ENCODE measurements around the gene XRN2. TPM values are rescaled to one million over a fixed set of nuclear protein-coding genes. Genes with fewer than 3 reads are reported as not detected.

XRN2 gene
- total RNA-seq, 4 donors from 2014 or later = 41.3 to 51.0 (median 46.4) TPM

DNA sequence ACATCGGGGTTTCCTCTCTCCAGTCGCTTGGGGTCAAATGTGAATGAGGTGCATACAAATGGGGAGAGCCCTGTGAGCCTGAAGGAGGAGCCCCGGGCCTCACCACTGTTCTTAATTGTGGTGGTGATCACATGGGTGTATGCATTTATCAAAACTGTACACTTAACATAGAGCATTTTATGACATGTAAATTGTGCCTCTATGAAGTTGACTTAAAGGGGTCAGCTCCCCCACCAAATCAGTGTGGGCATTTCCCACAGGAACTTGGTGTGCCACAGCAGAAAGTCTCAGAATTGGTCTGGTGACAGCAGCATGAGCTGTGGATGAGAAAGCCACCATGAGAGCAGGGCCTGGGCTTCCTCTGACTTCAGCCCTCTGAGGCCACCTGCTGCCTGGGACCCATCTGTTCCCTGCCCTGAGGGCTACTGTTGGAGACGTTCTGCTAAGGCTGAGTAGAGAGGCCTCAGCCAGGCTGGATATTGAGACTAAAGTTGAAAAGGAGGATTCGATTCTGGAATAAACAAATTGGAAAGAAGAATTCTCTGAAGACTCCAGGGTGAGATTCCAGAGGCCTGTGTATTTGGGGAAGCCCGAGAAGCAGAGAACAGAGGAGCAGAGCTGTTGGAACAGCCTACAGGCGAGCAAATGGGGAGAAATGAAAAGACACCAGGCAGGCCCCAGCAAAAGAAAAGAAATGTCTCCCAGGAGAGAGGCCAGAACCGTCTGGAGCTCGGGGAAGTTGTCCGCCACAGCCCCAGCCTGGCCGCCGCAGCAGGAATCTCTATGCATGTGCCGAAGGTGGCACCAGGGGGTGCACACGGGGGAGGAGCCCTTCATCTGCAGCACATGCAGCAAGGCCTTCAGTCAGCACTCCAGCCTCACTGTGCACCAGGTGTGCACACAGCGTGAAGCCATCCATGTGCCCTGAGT is 37.6 kb upstream of the XRN2 start:
- TF ChIP-seq POLR2A (IDR thresholded peaks at IDR 0.05) = no peak
- TF ChIP-seq, protein P1, sequence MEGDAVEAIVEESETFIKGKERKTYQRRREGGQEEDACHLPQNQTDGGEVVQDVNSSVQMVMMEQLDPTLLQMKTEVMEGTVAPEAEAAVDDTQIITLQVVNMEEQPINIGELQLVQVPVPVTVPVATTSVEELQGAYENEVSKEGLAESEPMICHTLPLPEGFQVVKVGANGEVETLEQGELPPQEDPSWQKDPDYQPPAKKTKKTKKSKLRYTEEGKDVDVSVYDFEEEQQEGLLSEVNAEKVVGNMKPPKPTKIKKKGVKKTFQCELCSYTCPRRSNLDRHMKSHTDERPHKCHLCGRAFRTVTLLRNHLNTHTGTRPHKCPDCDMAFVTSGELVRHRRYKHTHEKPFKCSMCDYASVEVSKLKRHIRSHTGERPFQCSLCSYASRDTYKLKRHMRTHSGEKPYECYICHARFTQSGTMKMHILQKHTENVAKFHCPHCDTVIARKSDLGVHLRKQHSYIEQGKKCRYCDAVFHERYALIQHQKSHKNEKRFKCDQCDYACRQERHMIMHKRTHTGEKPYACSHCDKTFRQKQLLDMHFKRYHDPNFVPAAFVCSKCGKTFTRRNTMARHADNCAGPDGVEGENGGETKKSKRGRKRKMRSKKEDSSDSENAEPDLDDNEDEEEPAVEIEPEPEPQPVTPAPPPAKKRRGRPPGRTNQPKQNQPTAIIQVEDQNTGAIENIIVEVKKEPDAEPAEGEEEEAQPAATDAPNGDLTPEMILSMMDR (IDR thresholded peaks at IDR 0.05) = no peak
- no peak for TF ChIP-seq EP300 (IDR thresholded peaks at IDR 0.05)
- TF ChIP-seq POLR2AphosphoS5 (IDR thresholded peaks at IDR 0.05) = no peak
- WGBS = 74% methylated on average over 14 of the region's 15 CpGs
- no peak for DNase-seq (ENCODE audit: low spot score in 2 of 2)
- H3K27me3 ChIP-seq = no peaks in the 10 kb centered on the region
- no peak overlapping the region for H3K27ac ChIP-seq
- H3K4me1 ChIP-seq = no peaks in the 10 kb centered on the region
- H3K4me3 ChIP-seq = no peak overlapping the region
- no peaks in the 10 kb centered on the region for H3K36me3 ChIP-seq
- no peaks in the 10 kb centered on the region for H3K9me3 ChIP-seq

DNA sequence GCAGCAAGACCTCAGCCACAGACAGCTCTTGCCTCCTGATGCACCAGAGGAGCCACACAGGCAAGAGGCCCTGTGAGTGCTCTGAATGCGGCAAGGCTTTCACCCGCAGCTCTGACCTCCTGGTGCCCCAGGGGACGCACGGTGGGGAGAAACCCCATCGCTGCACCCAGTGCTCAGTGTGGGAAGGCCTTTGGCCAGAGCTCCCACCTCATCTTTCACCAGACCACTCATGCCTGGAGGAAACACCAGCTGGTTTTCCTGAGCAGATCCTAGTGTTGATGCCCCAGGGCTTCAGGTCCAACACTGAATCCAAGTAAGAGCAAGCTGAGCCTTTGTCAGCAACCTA is 37.0 kb upstream of the XRN2 start:
- H3K36me3 ChIP-seq = no peaks in the 10 kb centered on the region
- DNase-seq (ENCODE audit: low spot score in 2 of 2) = no peak
- H3K27ac ChIP-seq = no peak overlapping the region
- TF ChIP-seq POLR2AphosphoS5 (IDR thresholded peaks at IDR 0.05) = no peak
- TF ChIP-seq, protein P1 (IDR thresholded peaks at IDR 0.05) = no peak
- no peak for TF ChIP-seq EP300 (IDR thresholded peaks at IDR 0.05)
- no peak for TF ChIP-seq POLR2A (IDR thresholded peaks at IDR 0.05)
- no peaks in the 10 kb centered on the region for H3K4me1 ChIP-seq
- H3K27me3 ChIP-seq = no peaks in the 10 kb centered on the region
- no peak overlapping the region for H3K4me3 ChIP-seq
- WGBS = no CpG with 5 or more reads among the region's 5 CpGs
- H3K9me3 ChIP-seq = no peaks in the 10 kb centered on the region

DNA sequence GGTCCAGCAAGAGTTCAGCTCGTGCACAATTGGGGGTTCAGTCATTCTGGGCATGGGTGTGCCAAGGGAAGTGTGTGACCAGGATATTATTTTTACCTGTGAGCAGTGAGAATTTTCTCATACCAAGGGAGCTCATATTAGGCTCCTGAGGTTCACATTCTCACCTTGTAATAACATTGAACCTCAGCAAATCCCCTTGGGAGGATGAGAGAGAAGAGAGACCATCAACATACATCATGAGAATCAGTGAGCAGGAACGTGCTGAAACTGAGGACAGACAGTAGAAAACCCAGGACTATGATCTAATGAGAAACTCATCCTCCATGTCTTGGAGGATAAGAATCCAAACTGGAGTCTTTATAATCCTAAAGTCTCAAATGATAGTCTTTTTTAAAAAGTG is 33.4 kb upstream of the XRN2 start:
- TF ChIP-seq POLR2A (IDR thresholded peaks at IDR 0.05) (no peak), POLR2AphosphoS5 (IDR thresholded peaks at IDR 0.05) (no peak), EP300 (IDR thresholded peaks at IDR 0.05) (no peak)
- TF ChIP-seq, protein P1 (IDR thresholded peaks at IDR 0.05) = no peak

DNA sequence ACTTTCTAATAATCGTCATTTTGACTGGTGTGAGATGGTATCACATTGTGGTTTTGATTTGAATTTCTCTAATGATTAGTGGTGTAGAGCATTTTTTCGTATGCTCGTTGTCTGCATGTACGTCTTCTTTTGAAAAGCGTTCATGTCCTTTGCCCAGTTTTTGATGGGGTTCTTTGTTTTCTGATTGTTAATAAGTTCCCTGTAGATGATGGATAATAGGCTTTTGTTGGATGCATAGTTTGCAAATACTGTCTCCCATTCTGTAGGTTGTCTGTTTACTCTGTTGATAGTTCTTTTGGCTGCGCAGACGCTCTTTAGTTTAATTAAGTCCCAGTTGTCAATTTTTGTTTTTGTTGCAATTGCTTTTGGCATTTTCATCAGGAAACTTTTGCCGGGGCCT is 32.3 kb upstream of the XRN2 start:
- DNase-seq (ENCODE audit: low spot score in 2 of 2) = no peak
- no peaks in the 10 kb centered on the region for H3K4me1 ChIP-seq
- TF ChIP-seq EP300 (IDR thresholded peaks at IDR 0.05) (no peak), POLR2A (IDR thresholded peaks at IDR 0.05) (no peak), POLR2AphosphoS5 (IDR thresholded peaks at IDR 0.05) (no peak)
- TF ChIP-seq, protein P1 (IDR thresholded peaks at IDR 0.05) = no peak
- no peak overlapping the region for H3K27ac ChIP-seq
- peaks cover 12% of the 10 kb centered on the region for H3K27me3 ChIP-seq
- H3K9me3 ChIP-seq = no peaks in the 10 kb centered on the region
- 86% methylated on average over 8 of the region's 8 CpGs for WGBS
- H3K36me3 ChIP-seq = no peaks in the 10 kb centered on the region
- no peak overlapping the region for H3K4me3 ChIP-seq

More for the DNA sequence above, 33.4 kb upstream of the XRN2 start:
- Histone ChIP-seq H3K4me3 (no peak overlapping the region), H3K4me1 (no peaks in the 10 kb centered on the region), H3K27ac (no peak overlapping the region), H3K9me3 (no peaks in the 10 kb centered on the region), H3K36me3 (no peaks in the 10 kb centered on the region), H3K27me3 (peaks cover 12% of the 10 kb centered on the region)
- no peak for DNase-seq (ENCODE audit: low spot score in 2 of 2)
- 67% methylated on average over 2 of the region's 2 CpGs for WGBS

DNA sequence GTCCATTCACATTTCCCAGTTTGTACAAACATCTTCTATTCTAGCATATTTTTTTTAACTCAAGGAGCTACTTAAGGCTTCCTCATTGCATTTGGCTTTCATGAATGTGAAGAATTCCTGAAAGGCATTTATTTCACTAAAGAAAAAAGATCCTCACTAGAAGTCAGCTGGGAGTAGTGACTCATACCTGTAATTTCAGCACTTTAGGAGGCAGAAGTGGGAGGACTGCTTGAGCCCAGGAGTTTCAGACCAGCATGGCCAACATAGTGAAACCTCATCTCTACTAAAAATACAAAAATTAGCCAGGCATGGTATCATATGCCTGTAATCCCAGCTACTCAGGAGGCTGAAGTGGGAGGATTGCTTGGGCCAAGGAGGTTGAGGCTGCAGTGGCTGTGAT is 30.9 kb upstream of the XRN2 start:
- TF ChIP-seq EP300 (IDR thresholded peaks at IDR 0.05) (no peak), POLR2A (IDR thresholded peaks at IDR 0.05) (no peak), POLR2AphosphoS5 (IDR thresholded peaks at IDR 0.05) (no peak)
- TF ChIP-seq, protein P1 (IDR thresholded peaks at IDR 0.05) = no peak
- DNase-seq (ENCODE audit: low spot score in 2 of 2) = no peak
- Histone ChIP-seq H3K4me1 (no peaks in the 10 kb centered on the region), H3K27me3 (peaks cover 12% of the 10 kb centered on the region), H3K27ac (no peak overlapping the region), H3K36me3 (no peaks in the 10 kb centered on the region), H3K9me3 (no peaks in the 10 kb centered on the region), H3K4me3 (no peak overlapping the region)
